Uterus (tissue), 4 donors: ENCODE measurements around the gene AKNA. TPM values are rescaled to one million over a fixed set of nuclear protein-coding genes. Genes with fewer than 3 reads are reported as not detected.
A peak's percentile ranks its signal among the peaks of the same experiment; 100 is the strongest.

Experiments used
- DNase-seq, 2 donors: peaks; one replicate each; pipeline ENCODE4 v3.0.0-alpha.2; 2019 to 2020
- H3K27ac ChIP-seq, 2 donors: fragments of 200-600 bp; sonication (generic); 1 replicate in 1 of 2; 2 replicates in 1 of 2; pipeline ENCODE4 v1.5.1; 2016 to 2018
- H3K27me3 ChIP-seq, 2 donors: fragments of 200-600 bp; sonication (generic); one replicate each; pipeline ENCODE4 v1.5.1; 2018 to 2019; ENCODE audit warnings: control low read depth in 1 of 2
- H3K36me3 ChIP-seq, 2 donors: fragments of 200-600 bp; sonication (generic); one replicate each; pipeline ENCODE4 v1.5.1; 2019; ENCODE audit warnings: control low read depth in 1 of 2
- H3K4me1 ChIP-seq, 2 donors: fragments of 200-600 bp; sonication (generic); one replicate each; pipeline ENCODE4 v1.5.1; 2018 to 2019; ENCODE audit warnings: control low read depth in 1 of 2
- H3K4me3 ChIP-seq, 2 donors: fragments of 200-600 bp; sonication (generic); 1 replicate in 1 of 2; 2 replicates in 1 of 2; pipeline ENCODE4 v1.5.1; 2018 to 2019; ENCODE audit warnings: mild to moderate bottlenecking in 1 of 2
- H3K9me3 ChIP-seq, 2 donors: fragments of 200-600 bp; sonication (generic); one replicate each; pipeline ENCODE4 v1.5.1; 2019; ENCODE audit warnings: control low read depth in 1 of 2
- CTCF ChIP-seq, 4 experiments: fragments of 200-600 bp in 2 of 4; fragments of 450-650 bp in 2 of 4; sonication (generic) in 2 of 4; IDR thresholded peaks; one replicate each; pipeline ENCODE4 v1.5.1; 2016 to 2019; ENCODE audit warnings: antibody characterized with exemption in 4 of 4, mild to moderate bottlenecking in 2 of 4, moderate library complexity in 1 of 4
- POLR2A ChIP-seq, 2 donors: fragments of 450-650 bp; IDR thresholded peaks; one replicate each; pipeline ENCODE4 v1.6.1; 2016; ENCODE audit warnings: antibody characterized with exemption in 2 of 2, mild to moderate bottlenecking in 1 of 2, moderate library complexity in 1 of 2
- intact Hi-C: fragments of 100-400 bp; cut with DNase I; formaldehyde crosslinking; loops from one replicate; pipeline ENCODE4 v1.15.1; 2023; ENCODE audit warnings: low total_unique reads
- total RNA-seq, 4 donors: library from RNA; depleted of rRNA in 3 of 4; stranded (reverse); fragments of >200 nt in 3 of 4; gene quantifications; one replicate each; pipeline versions ENCODE4 v1.1.0 to v1.2.4, GENCODE V29; 2014 to 2023
- donor health status: DM: yes; HTN: yes; CAD: no.

Gene AKNA
- total RNA-seq, 4 donors from 2014 or later = 24.1 to 123 (median 34.3) TPM

- TF ChIP-seq POLR2A (IDR thresholded peaks at IDR 0.05) = no peak
- TF ChIP-seq CTCF (IDR thresholded peaks at IDR 0.05) = no peak
- intact Hi-C loops = loop anchor here (10.0 kb wide), 1 partner anchor 141 kb away; no protein-coding TSS in a partner anchor
- Histone ChIP-seq H3K4me3 (no peak overlapping the region), H3K4me1 (peaks cover 0 to 2% of the 10 kb centered on the region in 2 donors), H3K27ac (peak overlapping the region in 1 of 2 donors; percentile 16), H3K9me3 (no peaks in the 10 kb centered on the region), H3K36me3 (no peaks in the 10 kb centered on the region), H3K27me3 (no peaks in the 10 kb centered on the region)
- no peak for DNase-seq
These were observed 44.2 kb downstream of the AKNA start for GRCh38 chr9:114343471-114344187.

- Histone ChIP-seq H3K9me3 (no peaks in the 10 kb centered on the region), H3K4me3 (no peak overlapping the region), H3K4me1 (no peaks in the 10 kb centered on the region), H3K27me3 (no peaks in the 10 kb centered on the region), H3K36me3 (no peaks in the 10 kb centered on the region), H3K27ac (no peak overlapping the region)
- DNase-seq = no peak
- TF ChIP-seq POLR2A (IDR thresholded peaks at IDR 0.05) = no peak
- no peak for TF ChIP-seq CTCF (IDR thresholded peaks at IDR 0.05)
- intact Hi-C loops = loop anchor here (10.0 kb wide), 1 partner anchor 142 kb away; no protein-coding TSS in a partner anchor
These were observed 44.9 kb downstream of the AKNA start for GRCh38 chr9:114342755-114343440.

GRCh38 chr9:114341991-114342390 is 45.8 kb downstream of the AKNA start:
- H3K27ac ChIP-seq = no peak overlapping the region
- no peaks in the 10 kb centered on the region for H3K27me3 ChIP-seq
- no peaks in the 10 kb centered on the region for H3K9me3 ChIP-seq
- TF ChIP-seq POLR2A (IDR thresholded peaks at IDR 0.05) (no peak), CTCF (IDR thresholded peaks at IDR 0.05) (no peak)
- H3K4me1 ChIP-seq = no peaks in the 10 kb centered on the region
- intact Hi-C loops = loop anchor here (10.0 kb wide), 1 partner anchor 143 kb away; no protein-coding TSS in a partner anchor
- H3K4me3 ChIP-seq = no peak overlapping the region
- H3K36me3 ChIP-seq = no peaks in the 10 kb centered on the region
- no peak for DNase-seq

- intact Hi-C loops = loop anchor here (10.0 kb wide), 1 partner anchor 144 kb away; no protein-coding TSS in a partner anchor
- TF ChIP-seq POLR2A (IDR thresholded peaks at IDR 0.05) = no peak
- TF ChIP-seq CTCF (IDR thresholded peaks at IDR 0.05) = no peak
- H3K9me3 ChIP-seq = no peaks in the 10 kb centered on the region
- H3K27me3 ChIP-seq = no peaks in the 10 kb centered on the region
- no peaks in the 10 kb centered on the region for H3K36me3 ChIP-seq
- no peak overlapping the region for H3K4me3 ChIP-seq
- no peak for DNase-seq
- no peak overlapping the region for H3K27ac ChIP-seq
- no peaks in the 10 kb centered on the region for H3K4me1 ChIP-seq
These were observed 46.5 kb downstream of the AKNA start for GRCh38 chr9:114341152-114341830.
